Measurements from ENCODE around the gene ELAVL2.
"Not testable (repeated sequence)": the region's sequence is repeated elsewhere in the genome, so short reads cannot be mapped to it uniquely, and the experiment has no call there.

Gene ELAVL2

DNA sequence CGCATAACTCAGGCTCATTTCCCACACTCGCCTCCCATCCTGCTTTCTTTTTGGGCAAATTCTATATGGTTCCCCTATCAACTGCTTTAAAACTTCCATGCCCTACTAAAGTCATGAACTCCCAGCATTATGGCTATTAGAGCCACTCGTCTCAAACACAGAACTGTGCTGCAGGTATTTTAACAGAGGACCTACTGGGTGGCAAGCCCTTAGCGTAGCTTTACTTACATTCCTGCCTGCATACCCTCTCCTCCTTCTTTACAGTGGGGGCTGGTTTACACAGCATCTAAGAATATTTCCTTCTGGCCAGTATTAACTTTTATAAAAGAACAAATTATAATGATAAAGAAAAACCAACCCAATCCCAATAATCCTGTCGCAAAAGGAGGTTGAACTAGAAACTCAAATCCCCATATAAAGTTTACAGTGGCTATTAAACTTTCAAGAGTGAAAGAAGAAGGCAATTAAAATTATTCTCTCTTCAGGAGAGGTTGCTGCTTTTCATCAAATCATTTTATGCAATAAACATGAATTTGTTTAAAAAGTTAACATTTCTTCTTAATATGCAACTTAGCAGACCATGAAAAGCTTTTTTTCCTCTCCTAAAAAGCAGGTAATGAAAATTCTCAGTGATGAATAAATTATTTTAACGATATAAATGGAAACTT is 100.6 kb downstream of the ELAVL2 start:
- in situ Hi-C loops (cut with HindIII; ENCODE audit: low sequenced_read_pairs): no loop called here

DNA sequence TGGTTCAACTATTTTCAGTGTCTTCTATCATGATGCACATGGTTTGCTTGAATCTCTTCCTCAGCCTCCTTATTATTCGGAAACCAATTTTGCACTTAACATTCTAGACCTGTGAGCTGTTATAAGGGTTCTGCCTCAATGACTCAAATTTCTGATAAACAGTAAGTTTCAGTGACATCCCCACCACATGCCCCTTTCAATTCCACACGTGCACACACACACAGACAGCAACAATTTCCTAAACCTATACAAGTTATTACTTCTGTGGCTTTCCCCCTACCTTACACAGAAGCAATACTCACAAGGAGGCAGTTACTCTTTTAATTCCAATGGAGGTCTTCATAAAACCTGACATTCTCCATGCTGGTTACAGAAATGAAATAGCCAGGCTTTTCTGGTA is 102.4 kb downstream of the ELAVL2 start:
- in situ Hi-C loops (cut with HindIII; ENCODE audit: low sequenced_read_pairs): no loop called here

DNA sequence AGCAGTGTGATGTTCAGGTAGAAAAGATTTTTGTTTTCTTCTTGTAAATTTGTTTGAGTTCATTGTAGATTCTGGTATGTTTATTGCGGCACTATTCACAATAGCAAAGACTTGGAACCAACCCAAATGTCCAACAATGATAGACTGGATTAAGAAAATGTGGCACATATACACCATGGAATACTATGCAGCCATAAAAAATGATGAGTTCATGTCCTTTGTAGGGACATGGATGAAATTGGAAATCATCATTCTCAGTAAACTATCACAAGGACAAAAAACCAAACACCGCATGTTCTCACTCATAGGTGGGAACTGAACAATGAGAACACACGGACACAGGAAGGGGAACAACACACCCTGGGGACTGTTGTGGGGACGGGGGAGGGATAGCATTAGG is 103.0 kb downstream of the ELAVL2 start:
- in situ Hi-C loops (cut with HindIII; ENCODE audit: low sequenced_read_pairs): not testable (repeated sequence)

DNA sequence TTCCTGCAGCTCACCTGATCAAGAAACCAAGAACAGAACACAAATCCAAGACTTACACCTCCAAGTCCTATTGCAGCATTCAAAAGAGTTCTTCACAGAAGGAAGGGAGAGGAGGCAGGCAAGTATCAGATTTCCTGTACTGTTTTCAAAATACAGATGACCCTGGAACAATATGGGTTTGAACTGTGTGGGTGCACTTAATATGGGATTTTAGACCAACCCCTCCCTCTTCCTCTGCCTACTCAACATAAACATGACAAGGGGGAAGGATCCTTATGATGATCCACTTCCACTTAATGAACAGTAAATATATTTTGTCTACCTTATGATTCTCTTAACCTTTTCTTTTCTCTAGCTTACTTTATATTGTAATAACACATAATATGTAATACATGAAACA is 104.6 kb downstream of the ELAVL2 start:
- in situ Hi-C loops (cut with HindIII; ENCODE audit: low sequenced_read_pairs): no loop called here

DNA sequence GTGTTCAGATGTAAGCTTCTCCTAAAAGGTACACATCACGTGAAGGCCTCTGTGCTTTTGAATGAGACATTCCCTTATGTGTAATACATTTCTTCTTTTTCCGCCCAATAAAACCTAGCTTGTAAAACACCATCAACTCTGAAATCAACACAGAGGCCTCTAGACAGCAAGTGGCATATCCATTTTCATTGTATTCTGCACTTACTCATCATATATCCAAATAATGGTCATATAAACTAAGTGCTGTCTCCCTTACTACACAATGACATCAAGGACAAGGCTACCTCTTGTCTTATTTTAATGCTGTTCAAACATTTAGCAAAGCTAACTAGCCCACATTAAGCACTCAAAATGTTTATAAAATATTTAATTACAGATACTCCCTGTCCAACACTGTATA is 108.5 kb downstream of the ELAVL2 start:
- in situ Hi-C loops (cut with HindIII; ENCODE audit: low sequenced_read_pairs): no loop called here

DNA sequence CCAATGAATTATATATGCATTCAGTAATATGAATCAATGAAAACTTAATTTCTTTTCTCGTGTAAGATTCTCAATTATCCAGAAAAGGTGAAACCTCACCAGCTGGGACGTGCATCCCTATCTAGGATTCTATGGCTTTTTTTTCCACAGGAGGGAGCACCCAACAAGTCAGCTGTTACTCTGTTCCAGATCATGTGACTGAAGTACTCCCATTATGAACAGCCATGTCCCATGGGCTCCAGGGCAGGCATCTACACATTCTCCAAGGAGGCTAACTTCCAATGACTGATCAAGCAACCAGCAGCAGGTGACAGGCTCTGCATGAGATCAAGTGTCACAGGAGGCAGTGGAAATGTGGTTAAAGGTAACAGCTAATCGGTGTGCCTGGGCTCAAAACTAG is 118.8 kb downstream of the ELAVL2 start:
- in situ Hi-C loops (cut with HindIII; ENCODE audit: low sequenced_read_pairs): no loop called here

DNA sequence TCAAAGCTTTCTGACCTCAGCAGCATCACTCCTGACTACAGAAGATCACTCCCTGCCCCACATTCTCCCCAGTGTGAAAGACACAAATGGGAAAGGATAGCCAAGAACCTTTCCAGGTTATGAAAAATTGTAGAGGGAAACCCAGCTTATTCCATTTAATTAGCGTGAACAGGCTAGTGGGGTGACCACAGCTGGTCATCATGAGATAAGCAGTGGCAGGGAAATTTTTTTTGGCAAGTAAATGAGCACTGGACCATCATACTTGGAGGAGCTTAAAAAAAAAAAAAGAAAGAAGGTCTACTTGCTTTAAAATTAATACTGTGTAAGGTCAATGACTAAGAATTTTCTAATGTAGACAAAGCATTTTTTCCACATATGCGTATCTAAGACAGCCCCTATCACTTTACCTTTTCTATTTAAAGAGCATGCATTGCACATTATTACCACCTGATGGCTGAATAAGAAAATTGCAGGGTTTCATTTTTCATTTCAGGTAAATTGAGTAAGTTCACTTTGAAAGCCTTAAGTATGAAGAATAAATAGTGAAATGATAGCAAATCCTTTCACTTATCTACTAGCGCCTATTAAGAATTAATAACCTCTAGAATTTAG is 123.6 kb downstream of the ELAVL2 start:
- in situ Hi-C loops (cut with HindIII; ENCODE audit: low sequenced_read_pairs): no loop called here

DNA sequence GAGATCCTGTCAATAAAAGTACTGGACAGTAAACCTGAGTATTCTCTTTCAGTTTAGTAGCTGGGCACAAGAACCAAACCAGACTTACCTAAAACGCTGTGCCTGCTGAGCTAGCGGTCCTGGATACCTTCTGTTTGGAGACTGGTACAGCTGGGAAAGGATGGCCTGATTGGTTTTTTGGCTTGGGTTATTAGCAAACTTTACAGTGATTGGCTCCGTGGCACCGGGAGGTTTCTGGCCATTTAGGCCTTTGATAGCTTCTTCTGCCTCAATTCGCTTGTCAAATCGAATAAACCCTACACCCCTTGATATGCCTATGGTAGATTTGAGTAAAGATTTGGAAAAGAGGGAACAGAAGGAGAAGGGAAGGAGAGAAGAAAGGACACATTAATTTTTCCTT is 124.7 kb downstream of the ELAVL2 start:
- in situ Hi-C loops (cut with HindIII; ENCODE audit: low sequenced_read_pairs): no loop called here

DNA sequence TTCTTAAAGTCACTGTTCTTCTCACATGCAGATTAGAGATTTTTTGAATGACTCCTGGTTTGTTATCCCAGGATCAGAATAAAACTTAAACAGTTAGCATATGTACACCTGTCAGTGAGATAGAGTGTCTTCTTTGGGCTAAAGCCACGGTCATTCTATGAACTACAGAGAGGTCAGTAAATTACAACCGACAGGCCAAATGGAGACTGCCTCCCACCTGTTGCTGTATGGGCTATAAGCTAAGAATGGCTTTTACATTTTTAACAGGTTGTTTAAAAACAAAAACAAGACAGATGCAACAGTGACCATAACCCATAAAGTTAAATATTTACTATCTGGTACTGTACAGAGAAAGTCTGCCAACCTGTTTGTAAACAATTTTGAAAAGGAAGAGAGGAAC is 125.7 kb downstream of the ELAVL2 start:
- in situ Hi-C loops (cut with HindIII; ENCODE audit: low sequenced_read_pairs): no loop called here

DNA sequence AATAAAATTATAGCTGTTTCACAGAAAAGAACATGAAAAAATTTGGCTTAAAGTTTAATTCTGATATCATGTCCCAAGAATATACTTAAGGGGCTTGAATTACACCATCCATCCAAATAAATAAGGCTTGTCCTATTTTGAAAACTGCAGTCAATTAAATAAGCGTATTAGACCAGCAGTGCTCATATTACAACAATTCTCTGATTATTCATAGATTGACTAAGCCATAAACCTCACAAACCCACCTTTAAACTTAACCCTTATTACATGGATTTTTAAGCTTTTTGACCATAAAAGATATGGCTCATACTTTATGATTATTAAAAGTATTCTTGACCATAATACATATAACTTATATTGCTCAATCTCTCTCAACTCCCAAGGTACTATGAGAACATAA is 127.9 kb downstream of the ELAVL2 start:
- in situ Hi-C loops (cut with HindIII; ENCODE audit: low sequenced_read_pairs): no loop called here

DNA sequence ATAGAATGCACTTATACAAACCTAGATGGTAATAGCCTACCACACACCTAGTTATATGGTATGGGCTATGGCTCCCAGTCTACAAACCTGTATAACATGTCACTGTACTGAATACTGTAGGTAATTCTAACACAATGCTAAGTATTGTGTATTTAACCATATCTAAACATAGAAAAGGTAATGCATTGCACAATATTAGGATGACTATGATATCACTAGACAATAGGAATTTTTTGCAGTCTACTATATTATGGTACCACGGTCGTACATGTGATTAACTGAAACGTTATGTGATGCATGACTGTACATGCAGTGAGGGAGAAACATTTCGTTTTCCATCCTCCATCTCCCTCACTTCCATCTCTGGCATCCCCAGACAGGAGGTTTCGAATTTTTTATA is 130.5 kb downstream of the ELAVL2 start:
- in situ Hi-C loops (cut with HindIII; ENCODE audit: low sequenced_read_pairs): no loop called here

DNA sequence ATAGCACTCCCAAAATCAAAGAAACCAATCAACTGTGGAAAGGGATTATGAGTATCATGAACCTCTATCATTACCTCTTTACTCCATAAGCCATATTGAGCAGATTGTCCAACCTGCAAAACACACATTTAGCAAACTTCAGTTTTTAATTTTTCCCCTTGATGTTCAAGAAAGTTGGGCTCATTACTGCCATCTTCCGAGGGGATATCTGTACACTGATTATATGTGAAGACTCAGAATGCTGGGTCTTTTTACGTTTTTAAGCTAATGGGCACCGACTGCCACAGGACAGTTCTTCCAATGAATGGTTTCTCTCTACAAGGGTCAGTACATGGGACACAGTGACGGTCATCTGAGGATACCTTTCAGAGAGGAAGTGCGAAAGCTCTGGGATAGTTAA is 132.7 kb downstream of the ELAVL2 start:
- in situ Hi-C loops (cut with HindIII; ENCODE audit: low sequenced_read_pairs): no loop called here

DNA sequence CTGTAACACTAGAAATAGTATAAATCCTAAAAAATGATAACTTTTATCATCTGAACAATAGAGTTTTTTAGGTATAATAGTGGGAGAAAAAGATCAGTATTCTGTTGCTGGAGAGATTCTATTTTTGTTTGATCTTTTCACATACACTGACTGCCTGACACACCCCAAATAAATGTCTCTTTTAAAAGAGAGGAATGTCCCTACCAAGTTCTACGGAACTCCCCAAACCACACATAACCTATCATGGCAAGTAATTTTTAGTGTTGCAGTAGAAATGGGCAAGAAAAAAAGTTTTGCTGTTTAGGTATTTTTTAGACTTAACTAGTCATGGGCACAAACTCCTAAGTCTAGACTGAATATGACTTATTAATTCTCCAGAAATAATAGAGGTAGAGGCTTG is 139.1 kb downstream of the ELAVL2 start:
- in situ Hi-C loops (cut with HindIII; ENCODE audit: low sequenced_read_pairs): no loop called here

DNA sequence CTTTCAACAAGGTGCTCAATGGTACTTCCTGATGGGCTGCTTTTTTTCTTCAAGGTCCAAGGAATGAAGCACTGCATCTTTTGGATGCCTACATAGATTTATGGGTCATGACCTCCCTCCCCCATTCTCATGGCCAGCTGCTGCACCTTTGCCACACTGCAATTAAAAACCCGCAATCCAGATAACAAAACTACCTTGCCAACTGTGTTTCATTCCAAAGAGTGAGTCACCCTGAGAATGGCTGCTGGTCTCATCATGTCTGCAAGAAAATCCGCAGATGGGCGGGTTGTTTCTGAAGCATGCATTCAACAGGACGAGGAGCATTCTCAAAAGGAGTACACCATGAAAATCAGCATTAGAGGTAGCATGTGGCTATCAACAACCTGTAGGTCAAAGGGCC is 139.8 kb downstream of the ELAVL2 start:
- in situ Hi-C loops (cut with HindIII; ENCODE audit: low sequenced_read_pairs): no loop called here

DNA sequence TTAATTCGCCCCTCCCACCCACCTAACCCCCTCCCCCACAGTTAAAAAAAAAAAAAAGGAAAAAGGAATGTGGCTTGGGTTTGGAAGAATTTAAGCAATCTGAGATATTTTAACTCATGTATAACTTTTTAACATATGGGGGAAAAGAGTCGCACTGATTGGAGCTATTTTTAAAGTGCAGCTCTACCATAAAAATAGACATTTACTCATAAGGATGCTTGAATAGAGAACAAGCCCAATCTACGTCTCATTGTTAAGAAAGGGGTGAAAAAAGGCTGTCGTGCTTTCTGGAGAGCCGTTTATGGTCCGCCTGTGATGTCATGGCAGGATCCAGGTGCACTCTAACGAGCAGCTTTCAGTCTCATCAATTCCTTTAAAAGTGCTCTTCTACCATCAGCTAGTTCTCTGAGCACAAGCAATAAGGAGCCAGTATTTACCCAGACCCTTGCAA is 142.4 kb downstream of the ELAVL2 start:
- in situ Hi-C loops (cut with HindIII; ENCODE audit: low sequenced_read_pairs): no loop called here

DNA sequence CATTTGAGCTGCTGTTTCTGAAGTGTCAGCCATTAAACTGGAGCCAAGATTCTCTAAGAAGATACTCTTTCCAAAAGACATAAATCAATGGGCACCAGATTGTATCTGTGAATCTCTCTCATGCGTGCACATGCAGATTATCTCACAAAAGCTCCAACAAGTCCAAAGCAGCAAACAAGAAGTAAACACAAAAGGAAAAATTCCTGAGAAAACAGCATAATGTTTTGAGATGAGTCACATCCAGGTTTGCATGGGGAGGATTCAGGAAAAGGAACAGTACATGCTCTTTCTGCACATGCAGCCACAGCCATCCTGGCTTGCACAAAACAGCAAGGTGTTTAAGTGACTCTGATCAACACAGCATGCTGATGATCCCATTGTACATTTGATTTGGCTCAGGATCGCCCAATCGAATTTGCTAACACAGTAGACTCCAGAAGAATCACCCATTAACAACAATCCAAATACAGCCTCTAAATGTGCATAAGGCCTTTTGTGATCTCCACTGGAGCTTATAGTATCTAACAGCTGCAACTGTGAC is 143.1 kb downstream of the ELAVL2 start:
- in situ Hi-C loops (cut with HindIII; ENCODE audit: low sequenced_read_pairs): no loop called here

DNA sequence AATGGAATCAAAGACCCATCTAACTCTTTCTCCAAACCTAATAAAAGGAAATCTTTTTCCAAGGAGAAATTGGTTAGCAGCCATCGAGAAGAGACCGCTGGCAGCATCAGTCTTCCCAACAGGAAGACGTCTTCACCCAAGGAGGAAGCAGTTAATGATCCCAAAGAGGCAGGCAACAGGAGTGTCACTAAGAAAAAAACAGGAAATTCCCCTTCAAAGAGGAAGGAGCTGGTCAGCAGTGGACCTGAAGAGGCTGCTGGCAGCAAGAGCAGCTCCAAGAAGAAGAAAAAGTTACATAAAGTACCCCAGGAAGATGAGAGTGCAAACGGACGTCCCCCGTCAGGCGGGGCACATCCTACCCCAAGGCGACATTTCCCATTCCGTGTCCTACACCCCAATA is 143.7 kb downstream of the ELAVL2 start:
- in situ Hi-C loops (cut with HindIII; ENCODE audit: low sequenced_read_pairs): no loop called here

DNA sequence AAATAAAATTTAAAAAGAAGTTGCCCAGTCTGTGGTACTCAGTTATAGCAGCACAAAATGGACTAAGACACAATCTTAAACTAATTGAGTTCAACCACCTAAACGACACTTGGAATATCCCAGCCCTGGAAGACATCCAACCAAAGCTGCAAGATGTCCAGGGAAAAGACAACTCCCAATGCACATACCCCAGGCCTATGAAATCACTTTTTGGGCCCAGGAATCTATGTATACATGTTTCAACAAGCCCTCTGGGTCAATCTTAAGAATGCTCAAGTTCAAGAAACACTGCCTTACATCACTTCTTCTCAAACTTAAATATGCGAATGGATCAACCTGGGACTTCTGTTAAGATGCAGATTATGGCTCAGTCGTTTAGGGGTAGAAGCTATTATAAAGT is 148.6 kb downstream of the ELAVL2 start:
- in situ Hi-C loops (cut with HindIII; ENCODE audit: low sequenced_read_pairs): no loop called here

DNA sequence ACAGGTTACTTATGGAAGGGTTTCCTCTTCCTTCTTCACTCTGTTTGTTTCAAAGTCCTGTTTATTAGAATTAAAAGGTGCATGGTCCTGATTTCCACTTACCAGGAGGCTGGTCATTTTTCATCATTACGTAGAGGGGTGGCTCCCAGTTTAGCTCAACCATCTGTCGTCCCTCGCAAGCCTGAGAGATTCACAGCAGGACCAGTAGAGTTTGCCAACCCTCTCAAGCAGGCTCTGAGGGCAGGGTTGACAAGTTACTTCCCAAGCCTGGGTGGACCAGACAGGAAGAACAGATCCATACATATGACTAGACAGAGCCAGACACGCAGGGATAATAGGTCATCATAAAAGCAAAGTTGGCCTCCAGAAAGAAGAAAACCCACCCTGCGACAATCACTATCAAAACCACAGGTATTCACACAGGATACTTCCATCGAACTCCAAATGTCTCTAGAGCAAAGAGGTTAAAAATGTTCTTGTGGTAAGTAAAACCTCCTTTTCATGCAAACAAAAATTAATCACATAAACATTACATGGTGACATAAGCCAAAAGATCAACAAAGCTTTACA is 151.9 kb downstream of the ELAVL2 start:
- in situ Hi-C loops (cut with HindIII; ENCODE audit: low sequenced_read_pairs): no loop called here

DNA sequence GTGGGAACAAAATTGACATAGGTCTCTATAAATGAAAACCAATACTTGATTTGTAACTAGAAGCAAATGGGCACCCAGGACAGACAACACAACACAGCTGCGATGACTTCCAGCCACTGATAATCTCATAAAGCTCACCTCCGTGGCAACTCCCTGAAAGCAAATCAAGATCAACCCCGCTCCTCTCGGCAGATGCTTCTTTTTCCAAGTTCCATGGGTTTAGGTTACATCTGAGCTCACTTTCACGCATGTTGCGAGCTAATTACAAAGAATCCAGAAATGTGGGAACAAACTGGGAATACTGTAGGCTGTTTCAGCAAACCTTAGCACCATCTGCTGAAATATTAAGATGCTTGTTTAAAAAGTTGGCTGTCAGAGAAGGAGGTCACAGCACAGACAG is 153.9 kb downstream of the ELAVL2 start:
- in situ Hi-C loops (cut with HindIII; ENCODE audit: low sequenced_read_pairs): no loop called here

DNA sequence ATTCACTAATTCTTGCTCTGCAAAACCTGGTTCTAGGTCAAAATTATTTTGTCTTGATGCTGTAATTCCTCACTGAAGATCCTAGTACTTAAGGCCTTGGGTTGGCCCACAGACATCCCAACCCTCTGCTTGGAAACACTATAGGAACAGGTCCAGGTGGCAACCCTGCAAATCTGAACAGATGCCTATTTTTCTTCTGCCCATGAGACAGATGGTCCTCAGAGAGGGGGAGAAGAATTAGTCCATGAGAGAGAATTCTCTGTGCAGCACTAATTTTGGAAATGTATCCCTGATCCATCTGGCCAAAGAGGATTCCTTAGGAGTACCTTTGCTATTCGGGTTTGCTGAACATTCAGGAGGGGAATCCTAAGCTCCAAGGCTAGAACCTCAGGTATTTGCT is 156.3 kb downstream of the ELAVL2 start:
- in situ Hi-C loops (cut with HindIII; ENCODE audit: low sequenced_read_pairs): no loop called here

DNA sequence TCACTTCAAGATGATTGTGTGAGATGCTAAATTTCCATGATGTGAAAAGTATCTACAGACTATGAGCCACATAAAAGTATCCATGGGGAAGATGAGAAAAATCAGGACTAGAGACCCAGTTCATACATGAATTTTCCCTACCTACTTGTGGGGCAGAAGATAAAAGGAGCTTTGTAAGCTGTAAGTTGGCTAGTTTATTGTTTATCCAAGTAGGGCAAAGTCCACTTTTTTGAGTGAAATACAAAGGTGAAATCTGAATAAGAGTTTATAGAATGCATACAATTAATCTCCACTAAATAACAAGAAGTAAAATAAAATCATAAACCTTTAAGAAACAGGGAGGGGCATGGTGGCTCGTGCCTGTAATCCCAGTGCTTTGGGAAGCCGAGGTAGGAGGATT is 160.4 kb downstream of the ELAVL2 start:
- in situ Hi-C loops (cut with HindIII; ENCODE audit: low sequenced_read_pairs): no loop called here

Data from DLD1 (cell line).